A549 (cell line): ENCODE measurements around the gene SETD1B. TPM values are rescaled to one million over a fixed set of nuclear protein-coding genes. Genes with fewer than 3 reads are reported as not detected.

Experiments used
- ATOH8 ChIP-seq: fragments of 250-450 bp; sonication (Bioruptor Pico); IDR thresholded peaks from 2 replicates; pipeline ENCODE4 v1.5.0; 2020; ENCODE audit warnings: low read depth, mild to moderate bottlenecking, moderate library complexity
- CBX2 ChIP-seq: fragments of 200-600 bp; sonication (generic); IDR thresholded peaks from 2 replicates; pipeline ENCODE4 v1.6.1; 2016; ENCODE audit warnings: low read depth, mild to moderate bottlenecking, borderline replicate concordance
- CEBPB ChIP-seq, 2 experiments: fragments of >200 bp in 1 of 2; sonication (Bioruptor Twin) in 1 of 2; formaldehyde crosslinking in 1 of 2; IDR thresholded peaks; 2 replicates each; pipeline ENCODE4 v1.6.1; 2012 to 2016
- E2F6 ChIP-seq: IDR thresholded peaks from 2 replicates; pipeline ENCODE4 v1.6.1; 2012; ENCODE audit warnings: low read depth, borderline replicate concordance
- EHF ChIP-seq: fragments of 250-450 bp; sonication (Bioruptor Pico); IDR thresholded peaks from 2 replicates; pipeline ENCODE4 v1.5.0; 2020; ENCODE audit warnings: mild to moderate bottlenecking
- ELK1 ChIP-seq: fragments of 150-350 bp; IDR thresholded peaks from 2 replicates; pipeline ENCODE4 v1.6.1; 2014; ENCODE audit warnings: low read depth, mild to moderate bottlenecking, low read length
- FOXS1 ChIP-seq: fragments of 250-450 bp; sonication (Bioruptor Pico); IDR thresholded peaks from 2 replicates; pipeline ENCODE4 v1.5.0; 2020; ENCODE audit warnings: mild to moderate bottlenecking, moderate library complexity
- HES2 ChIP-seq: fragments of >200 bp; sonication (Bioruptor Twin); formaldehyde crosslinking; IDR thresholded peaks from 2 replicates; pipeline ENCODE4 v1.6.1; 2016
- HOXA7 ChIP-seq: fragments of 250-450 bp; sonication (Bioruptor Pico); IDR thresholded peaks from 2 replicates; pipeline ENCODE4 v1.5.0; 2020; ENCODE audit warnings: mild to moderate bottlenecking, moderate library complexity
- HOXB13 ChIP-seq: fragments of 250-450 bp; sonication (Bioruptor Pico); IDR thresholded peaks from 2 replicates; pipeline ENCODE4 v1.5.0; 2020; ENCODE audit warnings: low read depth, mild to moderate bottlenecking, moderate library complexity
- HOXB5 ChIP-seq: fragments of 250-450 bp; sonication (Bioruptor Pico); IDR thresholded peaks from 2 replicates; pipeline ENCODE4 v1.5.0; 2020; ENCODE audit warnings: mild to moderate bottlenecking, moderate library complexity
- JUN ChIP-seq, 2 experiments: fragments of >200 bp; sonication (Bioruptor Twin); formaldehyde crosslinking; IDR thresholded peaks; 2 replicates in 1 of 2; 3 replicates in 1 of 2; pipeline ENCODE4 v1.6.1; 2016 to 2017
- KDM1A ChIP-seq: fragments of 200-600 bp; sonication (generic); IDR thresholded peaks from 2 replicates; pipeline ENCODE4 v1.6.1; 2016; ENCODE audit warnings: low read depth, mild to moderate bottlenecking
- KDM5A ChIP-seq: fragments of 200-600 bp; sonication (generic); IDR thresholded peaks from 2 replicates; pipeline ENCODE4 v1.6.1; 2016; ENCODE audit warnings: antibody characterized with exemption, mild to moderate bottlenecking
- MAFK ChIP-seq: fragments of 450-650 bp; IDR thresholded peaks from 2 replicates; pipeline ENCODE4 v1.6.1; 2014; ENCODE audit not compliant: partially characterized antibody
- MAX ChIP-seq: IDR thresholded peaks from 2 replicates; pipeline ENCODE4 v1.6.1; 2012
- MAZ ChIP-seq: fragments of 150-350 bp; IDR thresholded peaks from 2 replicates; pipeline ENCODE4 v1.6.1; 2014; ENCODE audit warnings: antibody characterized with exemption, low read depth, low read length, borderline replicate concordance
- NFE2L2 ChIP-seq: fragments of 150-350 bp; conservative IDR thresholded peaks from 2 replicates; pipeline ENCODE4 v1.6.1; 2014; ENCODE audit warnings: low read length
- NPAS2 ChIP-seq: fragments of 250-450 bp; sonication (Bioruptor Pico); IDR thresholded peaks from 2 replicates; pipeline ENCODE4 v1.8.0; 2022; ENCODE audit warnings: mild to moderate bottlenecking, moderate library complexity, borderline replicate concordance
- POLR2AphosphoS2 ChIP-seq: conservative IDR thresholded peaks from 2 replicates; pipeline ENCODE4 v1.6.1; 2012; ENCODE audit warnings: low read length, improper control_type of control experiment, inconsistent platforms
- RAD21 ChIP-seq, 2 experiments: fragments of >200 bp in 1 of 2; sonication (Bioruptor Twin) in 1 of 2; formaldehyde crosslinking in 1 of 2; IDR thresholded peaks in 1 of 2; conservative IDR thresholded peaks in 1 of 2; 2 replicates in 1 of 2; 3 replicates in 1 of 2; pipeline ENCODE4 v1.6.1; 2012 to 2018; ENCODE audit warnings: inconsistent platforms in 1 of 2
- RCOR1 ChIP-seq: fragments of 150-350 bp; IDR thresholded peaks from 2 replicates; pipeline ENCODE4 v1.6.1; 2014; ENCODE audit warnings: antibody characterized with exemption, low read length, low read depth
- RFX5 ChIP-seq: fragments of 450-650 bp; IDR thresholded peaks from 2 replicates; pipeline ENCODE4 v1.7.1; 2014; ENCODE audit warnings: antibody characterized with exemption, mild to moderate bottlenecking, moderate library complexity
- TFCP2L1 ChIP-seq: fragments of 250-450 bp; sonication (Bioruptor Pico); IDR thresholded peaks from 2 replicates; pipeline ENCODE4 v1.5.0; 2021; ENCODE audit warnings: mild to moderate bottlenecking
- USF2 ChIP-seq: fragments of 450-650 bp; IDR thresholded peaks from 2 replicates; pipeline ENCODE4 v1.6.1; 2014; ENCODE audit warnings: antibody characterized with exemption
- ZNF302 ChIP-seq: fragments of 250-450 bp; sonication (Bioruptor Pico); IDR thresholded peaks from 2 replicates; pipeline ENCODE4 v1.9.0; 2021; ENCODE audit warnings: inconsistent platforms, mild to moderate bottlenecking, moderate library complexity
- ZSCAN20 ChIP-seq: fragments of 250-450 bp; sonication (Bioruptor Pico); IDR thresholded peaks from 2 replicates; pipeline ENCODE4 v1.8.0; 2022; ENCODE audit warnings: mild to moderate bottlenecking, moderate library complexity
- polyA plus RNA-seq, 4 experiments: library from polyadenylated mRNA; depleted of rRNA in 3 of 4; stranded (reverse); fragments of >200 nt; fragmentation: RNase III in 1 of 4; extraction: RNeasy Plus Mini Kit Qiagen cat#74134 plus additional on column Dnase treatment in 1 of 4; gene quantifications; 2 replicates in 3 of 4; 3 replicates in 1 of 4; pipeline ENCODE4 v1.2.3, GENCODE V29; 2011 to 2017

Gene SETD1B
- polyA plus RNA-seq, 2 of the 4 experiments (the other 2 are of a cell fraction), result 1.1 to 8.6 TPM

GRCh38 chr12:121800694-121801594 is 2.9 kb upstream of the SETD1B start (continued):
- TF ChIP-seq ELK1, result no peak
- TF ChIP-seq NFE2L2, result peak; percentile 65
- TF ChIP-seq E2F6, result peak; percentile 62; the same call in 1 of the 2 replicates
- TF ChIP-seq CEBPB (IDR thresholded peaks at IDR 0.05), result no peak
- no peak for TF ChIP-seq ZSCAN20 (CRISPR knock-in tag)
- peak; percentile 84 for TF ChIP-seq EHF (CRISPR knock-in tag)
- peak; percentile 84 for TF ChIP-seq FOXS1
- TF ChIP-seq ZNF302 (CRISPR knock-in tag), result peak; percentile 86
- TF ChIP-seq POLR2AphosphoS2, result no peak
- TF ChIP-seq MAX, result peak; percentile 66; the same call in 1 of the 2 replicates
- peak; percentile 90 for TF ChIP-seq MAFK
- peak; percentile 83; the same call in 1 of the 2 replicates for TF ChIP-seq ATOH8 (CRISPR knock-in tag)
- no peak for TF ChIP-seq KDM1A
- no peak for TF ChIP-seq USF2
- TF ChIP-seq CBX2, result no peak
- no peak; the same call in none of the 2 replicates for TF ChIP-seq TFCP2L1
- peak; percentile 49; the same call in 1 of the 2 replicates for TF ChIP-seq HOXA7 (CRISPR knock-in tag)
- TF ChIP-seq MAZ, result no peak
- no peak for TF ChIP-seq KDM5A
- peak; percentile 90 for TF ChIP-seq HOXB13 (CRISPR knock-in tag)
- no peak for TF ChIP-seq RFX5
- TF ChIP-seq RAD21 (conservative IDR thresholded peaks at IDR 0.05 in 1 of 2, IDR thresholded peaks at IDR 0.05 in 1 of 2), result no peak
- peak; percentile 6 to 65; a peak in 2 of 5 replicates for TF ChIP-seq JUN (IDR thresholded peaks at IDR 0.05)
- TF ChIP-seq HES2, result no peak
- peak; percentile 89 for TF ChIP-seq HOXB5 (CRISPR knock-in tag)
- TF ChIP-seq NPAS2 (CRISPR knock-in tag), result 0 out of 2 replicates have a peak, but pooled peaks have one; percentile 7
- no peak for TF ChIP-seq RCOR1
